NCI-H446 treated with DMSO at 0.1 percent for 48 hours (cell line): Measurements from ENCODE around the gene TMEM53.
A peak's percentile ranks its signal among the peaks of the same experiment; 100 is the strongest.
"Not testable (repeated sequence)": the region's sequence is repeated elsewhere in the genome, so short reads cannot be mapped to it uniquely, and the experiment has no call there.

ENCODE experiments used
- DNase-seq: peaks from one replicate; lab custom pipeline; 2025; lab: John Stamatoyannopoulos, UW

Gene TMEM53

DNA sequence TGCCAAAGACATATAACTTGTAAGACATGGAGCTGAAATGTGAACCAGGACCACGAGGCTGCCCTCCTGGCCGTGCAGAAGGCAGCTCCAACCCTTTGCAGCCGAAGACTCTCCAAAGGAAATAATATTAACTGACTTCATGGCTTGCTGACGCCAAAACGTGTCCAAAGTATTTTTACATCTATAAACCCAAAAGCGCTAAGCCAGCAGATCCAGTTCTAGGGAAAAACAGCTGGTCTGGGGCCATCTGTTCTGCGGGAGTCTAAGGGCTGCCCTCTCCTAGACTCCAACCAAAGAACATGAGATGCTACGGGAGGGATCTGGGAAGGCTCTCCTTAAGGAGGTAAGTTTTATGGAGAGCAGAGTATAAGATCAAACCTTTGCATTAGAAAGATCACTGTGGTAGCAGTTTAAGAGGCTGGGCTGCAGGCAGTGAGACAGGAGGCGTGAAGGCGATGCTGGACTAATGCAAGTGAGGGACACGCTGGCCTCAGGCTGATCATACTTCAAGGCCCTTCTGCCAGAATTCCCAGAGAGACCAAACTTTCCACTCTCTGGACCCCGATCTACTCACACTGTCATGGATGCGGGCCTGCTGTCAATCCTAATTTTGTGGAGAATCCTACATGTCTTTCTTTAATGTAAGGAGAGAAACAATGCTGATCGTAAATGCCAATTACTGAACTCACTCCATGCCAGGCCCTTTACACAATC, 1.2 kb downstream of the TMEM53 start:
- DNase-seq: no peak

DNA sequence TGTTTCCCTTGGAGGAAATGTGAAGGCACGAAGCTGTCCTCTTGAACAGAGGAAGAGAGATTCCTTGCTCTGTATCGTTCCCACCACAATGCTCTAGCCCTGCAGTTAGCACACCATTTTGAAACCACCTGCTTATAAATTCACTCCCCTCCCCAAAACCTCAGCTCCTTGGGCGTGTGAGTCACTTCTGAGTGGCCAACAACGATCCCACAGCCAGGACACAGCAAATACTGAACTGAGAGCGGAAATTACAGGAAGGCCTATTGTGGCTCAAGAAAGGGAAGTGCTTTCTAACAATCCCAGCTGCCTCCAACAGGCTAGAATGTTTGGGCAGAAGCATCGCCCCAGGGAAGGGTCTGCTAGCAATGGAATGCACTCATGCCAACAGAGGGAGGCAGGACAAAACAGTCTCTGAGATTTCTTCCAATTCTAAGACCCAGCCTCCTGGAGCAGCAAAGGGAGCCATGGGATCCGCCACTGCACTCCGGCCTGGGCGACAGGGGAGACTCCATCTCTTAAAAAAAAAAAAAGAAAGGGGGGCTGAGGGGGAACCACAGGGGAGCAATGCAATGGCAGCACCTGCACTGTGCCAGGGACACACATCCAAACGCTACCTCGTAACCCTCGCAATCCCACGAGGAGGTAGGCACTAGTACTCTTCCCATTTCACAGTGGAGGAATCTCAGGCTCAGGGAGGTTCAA, 1.9 kb downstream of the TMEM53 start:
- DNase-seq: no peak

DNA sequence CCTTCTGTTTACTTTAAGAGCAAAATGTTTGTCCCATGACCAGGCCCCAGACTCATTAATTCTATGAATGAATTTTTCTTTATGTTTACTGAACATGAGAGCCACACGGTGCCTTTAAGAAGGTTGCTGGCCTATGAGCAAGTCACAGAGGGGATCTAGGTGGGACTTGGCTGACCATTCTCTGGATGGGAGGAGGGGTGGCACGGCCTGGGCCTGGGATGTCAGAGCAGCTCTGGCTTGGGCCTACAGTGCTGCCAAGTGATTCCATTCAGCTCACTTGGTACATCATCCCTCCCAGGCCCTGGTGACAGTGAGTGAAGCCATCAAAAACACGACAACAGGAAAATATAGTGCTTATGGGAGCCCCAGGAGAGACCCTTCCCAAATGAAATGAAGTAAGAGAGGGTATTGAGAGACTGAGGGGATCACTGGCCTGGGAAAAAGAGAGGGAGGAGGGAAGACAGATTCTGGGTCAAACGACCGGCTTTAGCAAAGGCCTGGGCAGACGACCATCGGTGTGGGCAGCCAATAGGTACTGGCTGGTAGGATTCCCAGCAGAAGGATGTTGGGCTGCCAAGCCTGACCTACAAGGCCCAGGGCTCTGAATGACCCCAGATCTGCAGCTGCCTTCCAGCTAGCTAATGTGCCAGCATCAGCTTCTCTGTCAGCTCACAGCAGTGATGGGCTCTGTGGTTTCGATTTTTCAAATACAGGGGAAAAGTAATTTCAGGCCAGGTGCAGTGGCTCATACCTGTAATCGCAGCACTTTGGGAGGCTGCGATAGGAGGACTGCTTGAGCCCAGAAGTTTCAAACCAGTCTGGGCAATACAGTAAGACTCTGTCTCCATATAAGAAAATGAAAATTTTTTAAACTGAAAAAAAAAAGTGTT, 3.3 kb downstream of the TMEM53 start:
- no peak for DNase-seq

- not testable (repeated sequence) for DNase-seq
These were observed 7.6 kb downstream of the TMEM53 start for GRCh38 chr1:44666719-44667118.

DNA sequence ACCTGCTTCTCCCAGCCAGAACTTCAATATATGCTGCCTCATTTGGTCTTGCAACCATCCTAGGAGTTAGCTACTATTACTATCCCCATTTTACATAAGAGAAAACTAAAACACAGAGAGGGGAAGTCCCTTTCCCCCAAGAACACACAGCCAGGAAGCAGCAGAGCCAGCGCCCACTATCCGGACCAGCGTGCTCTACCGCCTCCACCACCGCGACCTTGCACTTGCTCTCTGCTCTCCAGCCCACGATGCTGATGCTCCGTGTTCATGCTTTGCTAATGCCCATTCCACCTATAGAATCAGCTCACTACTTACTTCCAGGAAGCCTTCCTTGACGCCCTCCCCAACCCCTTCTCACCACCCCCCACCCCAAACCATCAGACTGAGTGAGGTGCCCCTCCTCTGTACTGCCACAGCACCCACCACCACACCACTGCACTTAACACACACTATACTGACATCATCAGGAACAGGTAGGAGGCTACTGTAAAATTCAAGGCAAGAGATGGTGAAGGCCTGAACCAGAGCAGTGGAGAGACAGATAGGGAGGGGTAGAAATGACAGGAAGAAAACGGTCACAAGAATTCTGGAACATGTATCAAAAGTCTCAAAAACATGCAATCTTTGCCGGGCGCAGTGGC, 9.4 kb downstream of the TMEM53 start:
- no peak for DNase-seq

DNA sequence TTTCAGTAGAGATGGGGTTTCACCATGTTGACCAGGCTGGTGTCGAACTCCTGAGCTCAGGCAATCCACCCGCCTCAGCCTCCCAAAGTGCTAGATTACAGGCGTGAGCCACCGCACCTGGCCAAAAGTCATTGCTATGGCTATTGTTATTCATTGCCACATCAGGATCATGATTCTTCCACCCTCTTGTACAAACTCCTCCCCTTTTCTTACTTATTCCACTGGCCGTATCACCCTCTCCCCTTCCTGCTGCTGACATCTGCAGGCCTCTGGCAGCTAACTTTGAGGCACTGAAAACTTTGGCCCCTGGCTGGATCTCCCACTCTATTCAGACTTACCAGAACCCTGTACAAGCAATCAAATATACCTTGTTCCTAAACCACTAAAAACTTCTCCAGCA, 10.9 kb downstream of the TMEM53 start:
- DNase-seq: no peak

GRCh38 chr1:44662683-44663030, 11.6 kb downstream of the TMEM53 start:
- DNase-seq: no peak

DNA sequence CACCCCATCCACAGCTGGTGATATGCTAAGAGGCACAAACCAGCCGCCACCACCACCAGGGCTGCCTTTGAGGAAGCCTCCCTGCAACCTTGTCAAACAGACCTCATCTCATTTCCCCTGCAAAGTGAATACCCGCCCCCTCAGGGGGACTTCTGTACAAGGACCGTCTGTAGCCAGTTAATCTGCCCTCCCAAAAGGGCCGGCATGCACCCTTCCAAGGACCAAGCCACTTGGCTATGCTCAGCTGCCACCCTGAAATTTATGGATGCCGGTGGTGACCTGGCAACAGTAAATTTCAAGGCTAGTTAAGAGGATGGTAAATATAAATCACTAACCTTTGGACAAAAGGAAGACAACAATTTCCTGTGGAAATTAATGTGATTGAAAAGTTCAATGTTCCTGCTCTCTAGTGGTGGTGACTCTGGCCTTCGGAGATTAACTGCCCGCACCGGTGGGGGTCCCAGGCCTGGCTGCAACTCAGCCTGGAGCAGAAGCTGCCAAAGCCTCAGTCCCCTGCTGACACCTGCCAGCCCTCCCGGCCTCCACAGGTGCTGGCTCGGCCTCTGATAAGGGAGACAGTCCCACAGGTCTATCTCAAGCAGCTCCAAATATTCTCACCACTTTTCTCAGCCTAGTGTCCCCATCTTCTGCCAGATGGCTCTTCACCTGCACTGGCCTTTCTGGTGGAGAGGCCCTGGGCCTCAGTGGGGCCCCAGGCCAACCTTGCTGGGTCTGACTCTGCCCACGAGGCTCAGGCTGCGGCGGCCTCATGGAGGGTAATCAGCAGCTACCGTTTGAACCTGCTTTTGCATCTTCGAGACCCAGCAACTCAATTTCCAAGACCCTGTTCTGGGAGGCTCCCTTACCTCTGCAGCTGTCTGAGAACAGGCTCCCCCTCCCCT, 12.2 kb downstream of the TMEM53 start:
- DNase-seq: no peak

- DNase-seq: peak; percentile 27
These were observed 14.1 kb downstream of the TMEM53 start for GRCh38 chr1:44660176-44660575.

DNA sequence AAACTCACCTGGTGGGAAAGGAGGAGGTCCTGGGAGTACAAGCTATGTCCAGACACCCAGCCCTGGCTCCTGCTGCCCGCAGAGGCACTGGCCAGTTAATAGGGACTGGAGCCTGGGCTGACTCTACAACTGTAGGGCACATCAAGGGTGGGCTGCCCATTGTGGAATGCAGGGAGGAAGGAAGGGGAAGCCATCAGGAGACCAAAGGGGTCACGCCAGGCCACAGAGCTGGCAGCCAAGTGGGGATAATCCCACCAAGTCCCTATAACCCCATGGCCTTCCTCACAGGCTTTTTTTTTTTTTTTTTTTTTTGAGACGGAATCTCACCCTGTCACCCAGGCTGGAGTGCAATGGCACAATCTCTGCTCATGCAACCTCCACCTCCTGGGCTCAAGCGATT, 14.7 kb downstream of the TMEM53 start:
- DNase-seq: no peak

- no peak for DNase-seq
These were observed 18.7 kb downstream of the TMEM53 start for GRCh38 chr1:44655609-44656008.

GRCh38 chr1:44654621-44655187, 19.6 kb downstream of the TMEM53 start:
- no peak for DNase-seq

- DNase-seq: no peak
These were observed 20.9 kb downstream of the TMEM53 start for GRCh38 chr1:44653107-44653964.

GRCh38 chr1:44652445-44653106, 21.7 kb downstream of the TMEM53 start:
- DNase-seq: peak; percentile 8

GRCh38 chr1:44651069-44651468, 23.2 kb downstream of the TMEM53 start:
- DNase-seq: no peak

DNA sequence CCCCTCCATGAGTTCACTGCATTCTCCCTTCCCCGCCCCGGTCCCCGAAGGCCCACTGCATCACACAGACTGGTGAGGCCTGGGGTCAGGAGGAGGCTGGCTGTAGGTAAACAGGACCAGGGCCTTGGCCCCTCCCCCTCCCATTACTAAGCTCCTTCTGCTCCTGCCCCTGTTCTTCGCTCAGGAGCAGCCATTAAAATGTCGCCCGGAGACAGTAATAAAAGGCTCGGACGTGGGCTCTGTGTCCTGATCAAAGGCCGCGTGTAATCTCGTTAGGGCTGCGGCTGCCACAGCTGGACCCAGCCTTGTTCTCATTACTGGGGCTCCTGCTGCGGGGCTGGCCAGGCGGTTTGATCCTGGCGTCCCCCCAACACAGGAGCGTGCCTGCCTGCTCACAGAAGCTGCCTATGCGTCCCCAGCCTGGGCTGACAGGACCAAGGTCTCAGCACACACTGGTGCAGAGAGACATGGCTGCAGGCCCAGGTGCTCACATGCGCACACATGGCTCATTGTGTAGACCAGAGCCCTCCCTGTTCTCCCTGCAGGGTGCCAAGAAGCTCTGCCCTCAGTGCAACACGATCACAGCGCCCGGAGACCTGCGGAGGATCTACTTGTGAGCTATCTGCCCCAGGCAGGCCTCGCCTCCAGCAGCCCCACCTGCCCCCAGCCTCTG, 24.0 kb downstream of the TMEM53 start:
- DNase-seq: no peak

- no peak for DNase-seq
These were observed 24.5 kb downstream of the TMEM53 start for GRCh38 chr1:44649788-44650158.

DNA sequence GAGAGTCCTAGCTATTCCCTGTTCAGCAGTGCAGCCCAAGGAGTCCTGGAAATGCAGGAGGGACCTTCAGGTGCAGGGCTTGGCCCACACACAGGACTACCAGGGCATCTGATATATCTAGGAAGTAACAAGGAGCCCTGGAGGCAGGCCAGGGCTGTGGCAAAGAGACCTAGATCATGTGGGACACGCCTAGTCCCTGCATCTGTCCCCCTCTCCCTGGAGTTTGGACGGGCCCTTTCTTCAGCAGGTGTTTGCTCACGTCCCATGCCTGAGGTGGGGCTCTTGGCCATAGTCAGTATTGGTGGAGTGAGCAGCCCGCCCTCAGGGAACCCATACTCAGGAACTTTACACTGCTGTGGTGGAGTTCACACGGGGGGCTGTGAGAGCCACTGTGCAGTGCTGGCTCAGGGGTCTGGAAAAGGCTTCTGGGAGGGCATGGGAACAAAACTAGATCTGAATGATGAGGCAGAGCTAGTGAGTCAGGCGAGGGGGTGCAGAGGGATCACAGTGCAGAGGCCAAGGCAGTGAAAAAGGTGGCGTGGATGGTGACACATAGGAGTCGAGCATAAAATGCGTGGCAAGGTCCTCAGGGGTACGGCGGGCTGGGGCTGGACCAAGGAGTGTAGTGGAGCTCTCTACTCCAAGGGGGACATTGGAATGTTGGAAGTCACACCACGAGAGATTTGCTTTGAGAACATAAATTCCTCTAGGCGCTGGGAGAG, 25.6 kb downstream of the TMEM53 start:
- no peak for DNase-seq
